ENCODE results near the gene LDLR.

DNA sequence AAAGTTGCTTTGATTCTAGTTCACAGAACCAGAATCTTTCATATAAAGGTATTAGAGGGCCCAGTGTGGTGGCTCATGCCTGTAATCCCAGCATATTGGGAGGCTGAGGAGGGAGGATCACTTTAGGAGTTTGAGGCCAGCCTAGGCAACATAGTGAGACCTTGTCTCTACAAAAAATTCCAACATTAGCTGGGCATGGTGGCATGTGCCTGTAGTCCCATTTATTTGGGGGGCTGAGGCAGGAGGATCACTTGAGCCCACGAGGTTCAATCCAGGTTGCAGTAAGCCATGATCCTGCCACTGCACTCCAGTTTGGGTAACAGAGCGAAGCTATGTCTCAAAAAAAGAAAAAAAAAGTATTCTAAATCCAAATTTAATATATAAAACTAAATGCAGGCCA is 9.1 kb downstream of the LDLR start:
- TF ChIP-seq EZH2phosphoT487 (IDR thresholded peaks at IDR 0.05; ENCODE audit: insufficient read depth, low read depth) (no peak), EZH2 (IDR thresholded peaks at IDR 0.05; ENCODE audit: insufficient read depth, poor library complexity, severe bottlenecking) (no peak)

Data from GM23248 (cell line).